K562 (cell line): ENCODE data around the gene HSD11B1L. TPM values are rescaled to one million over a fixed set of nuclear protein-coding genes. Genes with fewer than 3 reads are reported as not detected.
A peak's percentile ranks its signal among the peaks of the same experiment; 100 is the strongest.

Experiments
- ATAC-seq: fragments of 200-7000 bp; cut with Tn5 transposase; 3 replicates; pipeline ENCODE4 v1.9.1; 2020; ENCODE audit warnings: moderate library complexity
- BruUV-seq: library from RNA; stranded (reverse); fragments of 400-500 nt; replicated peaks from 2 replicates; lab custom pipeline; 2021; lab: Mats Ljungman, UMichigan
- CTCF ChIA-PET: fragments of 300-600 bp; formaldehyde crosslinking; extraction: SDS; loops from one replicate; lab custom pipeline; 2021; ENCODE audit warnings: low intra/inter-chr PET ratio; lab: Yijun Ruan, JAX
- POLR2A ChIA-PET: fragments of 300-600, 350-650 bp; sonication (Branson Sonifier 250); formaldehyde crosslinking; extraction: SDS; loops from one replicate; lab custom pipeline; 2021; ENCODE audit warnings: antibody characterized with exemption, inconsistent platforms; lab: Yijun Ruan, JAX
- DNase-seq, 4 experiments: peaks; one replicate each; pipeline versions ENCODE4 v3.0.0 to v3.0.0-alpha.2; 2011 to 2018; ENCODE audit warnings: low spot score in 3 of 4, mixed read lengths in 3 of 4; ENCODE audit errors: extremely low read depth in 1 of 4
- FAIRE-seq: peaks from 2 replicates; lab custom pipeline; 2011; peaks lifted over from hg19 to GRCh38; lab: Jason Lieb, UNC
- H2AFZ ChIP-seq: 2 replicates; pipeline ENCODE4 v1.6.0; 2011; ENCODE audit warnings: low read depth, low read length, control low read depth, inconsistent platforms
- H3K27ac ChIP-seq: fragments of 200-600 bp; 3 replicates; pipeline ENCODE4 v1.8.0; 2011; ENCODE audit warnings: low read depth, mild to moderate bottlenecking, control low read depth, inconsistent platforms, low read length, moderate library complexity, mixed read lengths; ENCODE audit errors: extremely low read depth
- H3K27me3 ChIP-seq, 2 experiments: fragments of 300-600 bp in 1 of 2; 2 replicates in 1 of 2; 3 replicates in 1 of 2; pipeline versions ENCODE4 v1.6.0 to v1.8.0; 2011; ENCODE audit warnings: inconsistent platforms in 2 of 2, low read length in 2 of 2, mild to moderate bottlenecking in 1 of 2, mixed read lengths in 1 of 2, moderate library complexity in 1 of 2; ENCODE audit not compliant: control insufficient read depth in 2 of 2, insufficient read depth in 2 of 2
- H3K36me3 ChIP-seq: fragments of 300-600 bp; 3 replicates; pipeline ENCODE4 v1.8.0; 2011; ENCODE audit warnings: mild to moderate bottlenecking, low read length, inconsistent platforms; ENCODE audit not compliant: control insufficient read depth, insufficient read depth
- H3K4me1 ChIP-seq, 2 experiments: fragments of 200-600 bp in 1 of 2; replicated peaks in 1 of 2; 2 replicates in 1 of 2; 3 replicates in 1 of 2; pipeline versions ENCODE4 v1.5.1 to v1.8.0; 2011; ENCODE audit warnings: inconsistent platforms in 2 of 2, low read length in 2 of 2, mild to moderate bottlenecking in 1 of 2, mixed read lengths in 1 of 2, moderate library complexity in 1 of 2; ENCODE audit not compliant: control insufficient read depth in 2 of 2, insufficient read depth in 2 of 2
- H3K4me2 ChIP-seq: 2 replicates; pipeline ENCODE4 v1.6.1; 2011; ENCODE audit warnings: low read length, control low read depth, inconsistent platforms, mixed read lengths; ENCODE audit not compliant: insufficient read depth
- H3K4me3 ChIP-seq: fragments of 200-600 bp; sonication (generic), shearing (Covaris generic); 2 replicates; pipeline ENCODE4 v1.5.1; 2016; ENCODE audit warnings: control low read depth, inconsistent platforms
- H3K79me2 ChIP-seq: fragments of 200-600 bp; 3 replicates; pipeline ENCODE4 v1.8.0; 2011; ENCODE audit warnings: low read length, inconsistent platforms; ENCODE audit not compliant: control insufficient read depth, insufficient read depth
- H3K9ac ChIP-seq, 2 experiments: 2 replicates each; pipeline versions ENCODE4 v1.6.0 to v1.6.1; 2011; ENCODE audit warnings: low read depth in 2 of 2, low read length in 2 of 2, control low read depth in 1 of 2, inconsistent platforms in 1 of 2, mild to moderate bottlenecking in 1 of 2, mixed read lengths in 1 of 2; ENCODE audit not compliant: insufficient read depth in 1 of 2
- H3K9me1 ChIP-seq: one replicate; pipeline ENCODE4 v1.6.0; 2011; ENCODE audit warnings: inconsistent platforms, mild to moderate bottlenecking, low read length, moderate library complexity; ENCODE audit not compliant: control insufficient read depth, insufficient read depth
- H3K9me3 ChIP-seq: replicated peaks from 2 replicates; pipeline ENCODE4 v1.5.1; 2011; ENCODE audit warnings: low read depth, low read length, inconsistent platforms; ENCODE audit not compliant: control insufficient read depth, insufficient read depth
- H4K20me1 ChIP-seq: replicated peaks from 2 replicates; pipeline ENCODE4 v1.6.1; 2011; ENCODE audit warnings: low read length, inconsistent platforms, mixed read lengths; ENCODE audit not compliant: control insufficient read depth, insufficient read depth
- CAMTA2 ChIP-seq: fragments of 250-450 bp; sonication (Bioruptor Pico); conservative IDR thresholded peaks from 2 replicates; pipeline ENCODE4 v1.5.1; 2022
- FOXK2 ChIP-seq, 2 experiments: fragments of 450-650 bp; IDR thresholded peaks in 1 of 2; conservative IDR thresholded peaks in 1 of 2; 2 replicates each; pipeline ENCODE4 v1.6.1; 2016; ENCODE audit warnings: low read depth in 2 of 2, mild to moderate bottlenecking in 1 of 2
- MBD2 ChIP-seq: sonication (generic); IDR thresholded peaks from 2 replicates; pipeline ENCODE4 v1.6.1; 2016; ENCODE audit warnings: low read depth, borderline replicate concordance
- NFYB ChIP-seq: IDR thresholded peaks from 2 replicates; pipeline ENCODE4 v1.6.1; 2011; ENCODE audit warnings: mild to moderate bottlenecking, moderate library complexity; ENCODE audit not compliant: insufficient read length; ENCODE audit errors: extremely low read depth
- SMC3 ChIP-seq: conservative IDR thresholded peaks from 2 replicates; pipeline ENCODE4 v1.6.1; 2011; ENCODE audit warnings: low read depth, low read length, improper control_type of control experiment; ENCODE audit not compliant: insufficient read depth
- ZNF165 ChIP-seq: fragments of 250-450 bp; sonication (Bioruptor Pico); IDR thresholded peaks from 2 replicates; pipeline ENCODE4 v1.4.0; 2020; ENCODE audit warnings: borderline replicate concordance
- WGBS: fragments of 100-300 bp; shearing (Covaris generic); methylation state at CpG from one replicate; pipeline ENCODE4 v1.1.6; 2016; ENCODE audit warnings: low coverage, mixed read lengths; ENCODE audit not compliant: insufficient coverage; ENCODE audit errors: missing lambda C conversion rate; 5-methylcytosine and 5-hydroxymethylcytosine counted together
- in situ Hi-C: fragments of 300-500 bp; cut with MboI; formaldehyde crosslinking; loops from 4 replicates; pipeline ENCODE4 v1.15.0; 2018; ENCODE audit warnings: inconsistent platforms, mixed read lengths
- intact Hi-C: fragments of 100-400 bp; cut with micrococcal nuclease; formaldehyde crosslinking; loops from 2 replicates; pipeline ENCODE4 v1.14.2; 2022
- polyA plus RNA-seq, 8 experiments: library from polyadenylated mRNA; depleted of rRNA in 4 of 8; stranded (reverse) in 5 of 8; unstranded in 3 of 8; fragments of >200 nt; fragmentation: Nextera tagmentation in 2 of 8; fragmentation: Illumina TruSeq in 1 of 8; extraction: Ambion mirVana in 2 of 8; extraction: Trizol in 1 of 8; gene quantifications; 2 replicates each; pipeline versions ENCODE4 v1.2.1 to v1.2.3, GENCODE V29; 2011 to 2014; ENCODE audit warnings: inconsistent platforms in 1 of 8, missing spikeins in 1 of 8
- total RNA-seq, 7 experiments: library from RNA; depleted of rRNA in 6 of 7; stranded (reverse); fragments of >200 nt in 6 of 7; fragmentation: Illumina TruSeq in 2 of 7; extraction: Trizol in 2 of 7; gene quantifications; 2 replicates each; pipeline versions ENCODE4 v1.2.1 to v1.2.3, GENCODE V29; 2011 to 2021; ENCODE audit warnings: low replicate concordance in 1 of 7
- TF ChIP-seq, protein P1 (sequence below): fragments of 250-450 bp; sonication (Bioruptor Pico); IDR thresholded peaks from 2 replicates; pipeline ENCODE4 v1.5.0; 2021
- TF ChIP-seq, protein P2 (sequence below): sonication (generic); formaldehyde crosslinking; IDR thresholded peaks from 2 replicates; pipeline ENCODE4 v1.9.0; 2022; ENCODE audit warnings: mild to moderate bottlenecking, missing genetic modification reagents
- TF ChIP-seq, protein P3 (sequence below): fragments of 450-650 bp; formaldehyde crosslinking; IDR thresholded peaks from 2 replicates; pipeline ENCODE4 v1.4.0; 2022; ENCODE audit warnings: missing genetic modification characterization
- TF ChIP-seq, protein P4 (sequence below): fragments of 250-450 bp; sonication (Bioruptor Pico); IDR thresholded peaks from 2 replicates; pipeline ENCODE4 v1.8.0; 2021; ENCODE audit warnings: borderline replicate concordance, mild to moderate bottlenecking, moderate library complexity; ENCODE audit not compliant: poor library complexity, severe bottlenecking
- TF ChIP-seq, protein P5 (sequence below): fragments of 250-450 bp; sonication (Bioruptor Pico); IDR thresholded peaks from 2 replicates; pipeline ENCODE4 v1.8.0; 2022; ENCODE audit warnings: inconsistent platforms, mild to moderate bottlenecking, moderate library complexity, borderline replicate concordance
- TF ChIP-seq, protein P6 (sequence below): sonication (generic); formaldehyde crosslinking; IDR thresholded peaks from 2 replicates; pipeline ENCODE4 v1.8.1; 2023; ENCODE audit warnings: mild to moderate bottlenecking, missing genetic modification reagents

The HSD11B1L gene
- total and polyA plus RNA-seq, 9 of the 15 experiments (the other 6 are each of a cell fraction or from before 2014, with no cell fraction given) = 0.31 to 7.7 (median 2.3) TPM

DNA sequence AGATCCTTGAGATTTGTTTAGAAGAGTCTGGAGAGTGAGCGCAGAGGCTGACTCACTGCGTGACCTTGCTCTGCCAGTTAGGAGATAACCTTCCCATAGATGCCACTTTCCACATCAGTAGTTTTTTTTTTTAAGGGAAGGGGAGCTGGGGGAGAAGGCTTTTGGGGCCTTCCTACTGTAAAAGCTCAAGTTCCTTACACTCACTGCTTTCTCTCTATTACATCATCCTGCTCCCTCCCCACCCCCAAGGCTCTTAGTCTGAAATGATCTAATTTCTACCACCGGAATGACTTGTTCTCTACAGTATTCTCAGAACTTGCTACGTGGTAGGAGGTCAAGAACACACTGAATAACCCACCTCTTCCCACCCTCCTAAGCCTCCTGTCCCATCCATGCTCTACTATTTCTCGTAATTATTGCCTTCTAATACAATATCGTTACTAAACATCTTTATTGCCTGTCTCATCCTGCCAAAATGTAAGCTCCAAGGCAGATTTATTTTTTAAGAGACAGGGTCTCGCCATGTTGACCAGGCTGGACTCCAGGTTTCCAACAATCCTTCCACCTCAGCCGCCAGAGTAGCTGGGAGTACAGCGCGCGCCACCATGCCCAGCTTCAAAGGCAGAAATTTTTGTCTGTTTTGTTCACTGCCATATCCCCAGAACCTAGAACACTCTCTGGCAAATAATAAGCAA, 37.9 kb downstream of the HSD11B1L start:
- under 1% methylated on average over 11 of the region's 11 CpGs for WGBS
- Histone ChIP-seq H3K79me2 (peaks cover 57% of the 10 kb centered on the region), H3K9ac (peak overlapping the region; percentile 98 to 99), H2AFZ (no peak overlapping the region), H3K4me1 (peaks cover 13 to 28% of the 10 kb centered on the region in 2 experiments; a peak in 4 of 5 replicates), H3K9me1 (no peaks in the 10 kb centered on the region), H3K9me3 (no peaks in the 10 kb centered on the region), H3K27me3 (no peaks in the 10 kb centered on the region), H3K4me3 (peak overlapping the region; percentile 98), H3K4me2 (peak overlapping the region; percentile 98), H3K27ac (peak overlapping the region; percentile 99), H4K20me1 (peaks cover 12% of the 10 kb centered on the region; the same call in 1 of the 2 replicates), H3K36me3 (peaks cover 41% of the 10 kb centered on the region)
- CTCF ChIA-PET = interaction anchor here (0.7 kb wide), 1 partner anchor 108 kb away, joined by 3 read pairs; no protein-coding TSS in a partner anchor
- FAIRE-seq = peak; percentile 59
- POLR2A ChIA-PET = interaction anchor here (0.5 to 3.3 kb wide), 32 partner anchors 9 to 1876 kb away, joined by 3 to 31 read pairs (median 4); partner anchors contain the start of genes DUS3L, NDUFA11, NRTN and RPL36
- BruUV-seq = TSS peak; percentile 99
- in situ Hi-C loops = no loop called here
- intact Hi-C loops = loop anchor here (1.0 to 2.0 kb wide), 2 partner anchors 26 to 72 kb away; partner anchors contain the start of gene DUS3L
- DNase-seq = peak; percentile 40 to 81 (median 55)
- ATAC-seq = peak; percentile 67
- TF ChIP-seq CAMTA2 (CRISPR knock-in tag) (no peak), FOXK2 (conservative IDR thresholded peaks at IDR 0.05 in 1 of 2, IDR thresholded peaks at IDR 0.05 in 1 of 2; ENCODE audit: low read depth in 2 of 2) (peak; percentile 8 to 39; a peak in 1 of 4 replicates), SMC3 (no peak), NFYB (no peak), MBD2 (no peak), ZNF165 (no peak)
- TF ChIP-seq, protein P1, sequence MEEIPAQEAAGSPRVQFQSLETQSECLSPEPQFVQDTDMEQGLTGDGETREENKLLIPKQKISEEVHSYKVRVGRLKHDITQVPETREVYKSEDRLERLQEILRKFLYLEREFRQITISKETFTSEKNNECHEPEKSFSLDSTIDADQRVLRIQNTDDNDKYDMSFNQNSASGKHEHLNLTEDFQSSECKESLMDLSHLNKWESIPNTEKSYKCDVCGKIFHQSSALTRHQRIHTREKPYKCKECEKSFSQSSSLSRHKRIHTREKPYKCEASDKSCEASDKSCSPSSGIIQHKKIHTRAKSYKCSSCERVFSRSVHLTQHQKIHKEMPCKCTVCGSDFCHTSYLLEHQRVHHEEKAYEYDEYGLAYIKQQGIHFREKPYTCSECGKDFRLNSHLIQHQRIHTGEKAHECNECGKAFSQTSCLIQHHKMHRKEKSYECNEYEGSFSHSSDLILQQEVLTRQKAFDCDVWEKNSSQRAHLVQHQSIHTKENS (CRISPR knock-in tag) = no peak
- TF ChIP-seq, protein P2, sequence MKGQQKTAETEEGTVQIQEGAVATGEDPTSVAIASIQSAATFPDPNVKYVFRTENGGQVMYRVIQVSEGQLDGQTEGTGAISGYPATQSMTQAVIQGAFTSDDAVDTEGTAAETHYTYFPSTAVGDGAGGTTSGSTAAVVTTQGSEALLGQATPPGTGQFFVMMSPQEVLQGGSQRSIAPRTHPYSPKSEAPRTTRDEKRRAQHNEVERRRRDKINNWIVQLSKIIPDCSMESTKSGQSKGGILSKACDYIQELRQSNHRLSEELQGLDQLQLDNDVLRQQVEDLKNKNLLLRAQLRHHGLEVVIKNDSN = no peak
- TF ChIP-seq, protein P3, sequence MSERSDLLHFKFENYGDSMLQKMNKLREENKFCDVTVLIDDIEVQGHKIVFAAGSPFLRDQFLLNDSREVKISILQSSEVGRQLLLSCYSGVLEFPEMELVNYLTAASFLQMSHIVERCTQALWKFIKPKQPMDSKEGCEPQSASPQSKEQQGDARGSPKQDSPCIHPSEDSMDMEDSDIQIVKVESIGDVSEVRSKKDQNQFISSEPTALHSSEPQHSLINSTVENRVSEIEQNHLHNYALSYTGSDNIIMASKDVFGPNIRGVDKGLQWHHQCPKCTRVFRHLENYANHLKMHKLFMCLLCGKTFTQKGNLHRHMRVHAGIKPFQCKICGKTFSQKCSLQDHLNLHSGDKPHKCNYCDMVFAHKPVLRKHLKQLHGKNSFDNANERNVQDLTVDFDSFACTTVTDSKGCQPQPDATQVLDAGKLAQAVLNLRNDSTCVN = no peak
- TF ChIP-seq, protein P4, sequence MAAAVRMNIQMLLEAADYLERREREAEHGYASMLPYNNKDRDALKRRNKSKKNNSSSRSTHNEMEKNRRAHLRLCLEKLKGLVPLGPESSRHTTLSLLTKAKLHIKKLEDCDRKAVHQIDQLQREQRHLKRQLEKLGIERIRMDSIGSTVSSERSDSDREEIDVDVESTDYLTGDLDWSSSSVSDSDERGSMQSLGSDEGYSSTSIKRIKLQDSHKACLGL (CRISPR knock-in tag) = no peak
- TF ChIP-seq, protein P5, sequence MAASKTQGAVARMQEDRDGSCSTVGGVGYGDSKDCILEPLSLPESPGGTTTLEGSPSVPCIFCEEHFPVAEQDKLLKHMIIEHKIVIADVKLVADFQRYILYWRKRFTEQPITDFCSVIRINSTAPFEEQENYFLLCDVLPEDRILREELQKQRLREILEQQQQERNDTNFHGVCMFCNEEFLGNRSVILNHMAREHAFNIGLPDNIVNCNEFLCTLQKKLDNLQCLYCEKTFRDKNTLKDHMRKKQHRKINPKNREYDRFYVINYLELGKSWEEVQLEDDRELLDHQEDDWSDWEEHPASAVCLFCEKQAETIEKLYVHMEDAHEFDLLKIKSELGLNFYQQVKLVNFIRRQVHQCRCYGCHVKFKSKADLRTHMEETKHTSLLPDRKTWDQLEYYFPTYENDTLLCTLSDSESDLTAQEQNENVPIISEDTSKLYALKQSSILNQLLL (CRISPR knock-in tag) = no peak
- TF ChIP-seq, protein P6, sequence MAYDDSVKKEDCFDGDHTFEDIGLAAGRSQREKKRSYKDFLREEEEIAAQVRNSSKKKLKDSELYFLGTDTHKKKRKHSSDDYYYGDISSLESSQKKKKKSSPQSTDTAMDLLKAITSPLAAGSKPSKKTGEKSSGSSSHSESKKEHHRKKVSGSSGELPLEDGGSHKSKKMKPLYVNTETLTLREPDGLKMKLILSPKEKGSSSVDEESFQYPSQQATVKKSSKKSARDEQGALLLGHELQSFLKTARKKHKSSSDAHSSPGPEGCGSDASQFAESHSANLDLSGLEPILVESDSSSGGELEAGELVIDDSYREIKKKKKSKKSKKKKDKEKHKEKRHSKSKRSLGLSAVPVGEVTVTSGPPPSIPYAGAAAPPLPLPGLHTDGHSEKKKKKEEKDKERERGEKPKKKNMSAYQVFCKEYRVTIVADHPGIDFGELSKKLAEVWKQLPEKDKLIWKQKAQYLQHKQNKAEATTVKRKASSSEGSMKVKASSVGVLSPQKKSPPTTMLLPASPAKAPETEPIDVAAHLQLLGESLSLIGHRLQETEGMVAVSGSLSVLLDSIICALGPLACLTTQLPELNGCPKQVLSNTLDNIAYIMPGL (CRISPR knock-in tag) = 0 out of 2 replicates have a peak, but pooled peaks have one; percentile 29
